ENCODE data around the gene WDR47.
"Not testable (repeated sequence)": the region's sequence is repeated elsewhere in the genome, so short reads cannot be mapped to it uniquely, and the experiment has no call there.

The WDR47 gene

DNA sequence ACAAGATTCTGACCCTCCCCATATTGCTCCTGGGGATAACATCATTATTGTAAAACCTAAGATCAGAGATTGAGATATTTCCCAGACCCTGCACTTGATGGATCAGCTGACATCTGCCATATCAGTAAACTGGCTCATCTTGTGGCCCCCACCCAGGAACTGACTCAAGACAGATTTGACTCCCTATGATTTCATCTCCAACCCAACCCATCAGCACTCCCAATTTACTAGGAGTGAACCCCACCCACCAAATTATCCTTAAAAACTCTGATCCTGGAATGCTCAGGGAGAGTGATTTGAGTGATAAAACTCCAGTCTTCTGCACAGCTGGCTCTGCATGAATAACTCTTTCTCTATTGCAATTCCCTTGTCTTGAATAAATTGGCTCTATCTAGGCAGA is 72.6 kb downstream of the WDR47 start:
- in situ Hi-C loops (cut with MboI; ENCODE audit: low sequenced_read_pairs), result no loop called here

DNA sequence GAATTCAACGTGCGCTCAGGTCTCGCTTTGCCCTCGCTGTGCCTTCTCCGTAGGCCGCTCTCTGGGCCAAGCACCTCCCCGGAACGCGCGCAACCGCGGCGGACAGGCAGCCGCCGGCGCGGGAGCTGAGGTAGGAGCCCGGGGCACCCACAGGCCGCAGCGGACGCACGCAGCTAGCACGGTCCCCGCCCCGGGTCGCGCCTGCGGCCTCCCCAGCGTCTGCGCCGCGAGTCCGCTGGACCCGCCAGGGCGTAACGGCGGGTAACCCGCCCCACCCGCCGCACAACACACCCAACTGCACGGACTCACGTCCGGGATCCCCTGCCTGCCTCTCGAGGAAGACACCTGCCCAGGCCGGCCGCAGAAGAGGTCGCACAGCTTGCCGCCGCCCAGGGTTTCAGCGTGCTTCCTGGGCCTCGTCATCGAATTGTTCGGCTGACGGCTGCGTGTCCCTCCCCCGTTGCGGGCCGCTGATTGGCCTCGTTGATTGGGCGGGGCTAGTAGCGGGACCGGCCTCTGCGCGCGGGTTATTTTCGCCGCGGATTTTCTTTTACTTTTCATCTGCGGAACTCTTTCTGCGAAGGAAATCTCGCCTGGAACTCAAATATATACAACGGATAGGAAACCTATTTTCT is 78.7 kb downstream of the WDR47 start, which contains the start of gene CLCC1:
TSS of gene CLCC1 (minus strand) at position 433 of the 635 bp plus-strand sequence. CDS start 13,047 bp downstream, outside the sequence.
- in situ Hi-C loops (cut with MboI; ENCODE audit: low sequenced_read_pairs), result no loop called here

DNA sequence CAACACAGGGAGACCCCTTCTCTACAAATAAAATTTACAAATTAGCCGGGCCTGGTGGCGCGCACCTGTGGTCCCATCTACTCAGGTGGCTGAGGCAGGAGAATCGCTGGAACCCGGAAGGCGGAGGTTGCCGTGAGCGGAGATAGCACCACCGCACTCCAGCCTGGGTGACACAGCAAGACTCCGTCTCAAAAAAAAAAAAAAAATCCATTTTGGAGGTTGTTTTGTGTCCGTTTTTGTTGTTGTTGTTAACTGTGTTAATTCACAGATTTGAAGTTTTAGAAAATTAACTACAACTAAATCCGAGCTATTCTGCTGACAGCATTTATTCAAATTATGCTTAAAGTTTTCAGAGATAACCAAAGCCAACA is 79.2 kb downstream of the WDR47 start:
- in situ Hi-C loops (cut with MboI; ENCODE audit: low sequenced_read_pairs), result no loop called here

DNA sequence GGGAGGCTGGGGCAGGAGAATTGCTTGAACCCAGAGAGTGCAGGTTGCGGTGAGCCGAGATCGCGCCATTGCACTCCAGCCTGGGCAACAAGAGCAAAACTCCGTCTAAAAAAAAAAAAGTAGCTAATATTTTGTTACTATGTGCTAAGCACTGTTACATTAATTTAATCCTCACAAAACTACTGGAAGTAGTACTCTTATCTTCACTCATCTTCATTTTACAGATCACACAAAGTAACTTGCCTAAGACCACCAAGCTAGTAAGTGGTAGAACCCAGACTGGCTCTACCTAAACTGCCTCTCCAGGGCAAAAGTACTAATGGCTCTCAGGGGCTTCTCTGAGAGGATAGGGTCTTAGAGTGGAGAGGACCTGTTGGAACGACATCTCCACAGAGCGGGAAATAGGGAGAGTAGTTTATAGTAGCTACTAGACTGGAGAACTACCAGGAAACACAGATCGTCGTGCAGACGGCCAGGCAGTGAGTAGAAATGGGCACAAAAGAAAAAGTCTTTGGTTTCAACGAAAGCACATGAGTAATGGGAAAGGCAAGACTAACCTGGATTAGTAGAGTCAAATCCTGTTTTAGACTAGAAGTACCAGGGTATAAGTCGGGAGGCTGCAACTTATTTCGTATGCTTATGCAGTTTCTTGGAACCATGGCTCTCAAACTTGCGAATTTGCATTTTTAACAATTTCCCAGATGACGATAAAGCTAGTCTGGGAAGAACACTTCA is 80.0 kb downstream of the WDR47 start:
- in situ Hi-C loops (cut with MboI; ENCODE audit: low sequenced_read_pairs), result no loop called here

DNA sequence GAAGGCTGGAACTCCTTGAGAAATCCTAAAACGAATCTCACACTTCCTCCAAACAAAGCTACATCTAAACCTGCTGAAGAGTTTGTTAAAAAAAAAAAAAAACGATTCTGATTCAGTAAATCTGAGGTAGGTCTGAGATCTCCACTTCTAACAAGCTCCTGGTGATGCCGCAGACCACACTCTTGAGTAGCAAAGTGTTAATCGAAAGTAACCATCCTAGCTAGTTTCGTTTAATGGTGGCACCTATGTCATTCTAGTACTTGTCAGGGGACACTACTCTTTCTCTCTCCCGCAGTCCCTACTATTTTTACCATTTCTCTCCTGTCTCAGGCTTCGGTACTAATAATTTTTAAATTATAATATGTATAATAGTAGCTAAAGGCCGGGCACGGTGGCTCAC is 80.7 kb downstream of the WDR47 start:
- in situ Hi-C loops (cut with MboI; ENCODE audit: low sequenced_read_pairs), result no loop called here

DNA sequence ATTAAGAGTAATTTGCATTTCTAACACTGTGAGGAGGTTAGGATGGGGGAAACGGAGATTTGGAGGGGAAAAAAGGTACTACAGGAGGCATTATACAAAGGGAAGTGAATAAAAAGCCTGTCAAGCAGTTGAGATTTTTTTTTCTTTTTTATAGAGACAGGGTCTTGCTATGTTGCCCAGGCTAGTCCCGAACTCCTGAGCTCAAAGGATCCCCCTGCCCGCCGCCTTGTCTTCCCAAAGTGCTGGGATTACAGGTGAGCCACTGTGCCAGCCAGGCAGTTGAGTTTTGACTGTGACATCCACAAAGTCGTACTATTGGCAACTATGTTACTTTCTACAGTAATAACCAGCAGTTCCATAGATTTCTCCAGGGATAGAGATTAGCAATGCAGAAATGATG is 81.2 kb downstream of the WDR47 start:
- in situ Hi-C loops (cut with MboI; ENCODE audit: low sequenced_read_pairs), result no loop called here

DNA sequence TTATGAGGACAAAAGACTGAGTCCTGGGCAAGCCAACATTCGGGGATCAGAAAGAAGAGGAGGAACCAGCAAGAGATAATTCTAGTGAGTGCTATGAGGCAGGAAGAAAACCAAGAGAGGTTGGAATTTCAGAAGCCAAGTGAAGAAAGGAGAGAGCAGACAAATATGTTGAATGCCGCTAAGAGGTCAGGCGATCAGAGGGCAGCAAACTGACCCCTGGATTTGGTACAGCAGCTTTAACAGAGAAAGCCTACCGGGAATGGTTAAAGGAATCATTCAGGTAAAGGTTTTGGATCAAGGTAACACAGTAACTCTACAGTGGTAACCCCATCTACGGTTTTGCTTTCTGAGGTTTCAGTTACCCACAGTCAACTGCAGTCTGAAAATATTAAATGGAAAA is 84.0 kb downstream of the WDR47 start:
- in situ Hi-C loops (cut with MboI; ENCODE audit: low sequenced_read_pairs), result no loop called here

DNA sequence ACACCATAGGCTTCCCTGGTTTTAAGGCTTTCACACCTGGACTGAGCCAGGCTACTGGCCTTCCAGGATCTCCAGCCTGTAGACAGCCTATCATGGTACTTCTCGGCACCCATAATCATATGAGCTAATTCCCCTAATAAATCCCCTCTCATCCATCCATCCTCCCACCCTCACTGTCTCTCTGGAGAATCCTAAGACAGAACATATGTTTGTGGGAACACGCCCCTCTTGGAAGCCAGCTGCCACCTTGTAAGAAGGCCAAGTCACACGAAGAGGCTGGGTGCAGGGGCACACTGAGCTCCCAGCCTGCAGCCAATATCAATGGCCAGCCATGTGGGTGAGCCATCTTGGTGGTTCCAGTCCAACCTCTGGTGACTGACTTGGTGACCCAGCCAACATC is 86.0 kb downstream of the WDR47 start:
- in situ Hi-C loops (cut with MboI; ENCODE audit: low sequenced_read_pairs), result no loop called here

DNA sequence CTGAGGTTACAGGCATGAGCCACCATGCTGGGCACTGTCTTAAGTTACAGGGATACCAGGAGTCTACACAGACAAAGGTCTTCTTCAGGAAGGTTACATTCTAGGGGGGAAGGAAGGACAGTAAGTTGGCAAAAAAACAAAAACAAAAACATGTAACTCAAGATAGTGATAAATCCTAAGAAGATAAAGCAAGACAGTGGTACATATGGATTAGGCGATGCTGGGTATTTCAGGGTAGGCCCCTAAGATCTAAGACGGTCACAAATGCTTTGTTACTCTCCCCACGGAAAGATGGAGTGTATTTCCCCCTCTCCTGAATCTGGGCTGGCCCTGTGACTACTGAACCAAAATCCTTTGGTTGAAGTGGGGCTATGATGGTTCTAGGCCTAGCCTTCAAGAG is 86.8 kb downstream of the WDR47 start:
- in situ Hi-C loops (cut with MboI; ENCODE audit: low sequenced_read_pairs), result no loop called here

DNA sequence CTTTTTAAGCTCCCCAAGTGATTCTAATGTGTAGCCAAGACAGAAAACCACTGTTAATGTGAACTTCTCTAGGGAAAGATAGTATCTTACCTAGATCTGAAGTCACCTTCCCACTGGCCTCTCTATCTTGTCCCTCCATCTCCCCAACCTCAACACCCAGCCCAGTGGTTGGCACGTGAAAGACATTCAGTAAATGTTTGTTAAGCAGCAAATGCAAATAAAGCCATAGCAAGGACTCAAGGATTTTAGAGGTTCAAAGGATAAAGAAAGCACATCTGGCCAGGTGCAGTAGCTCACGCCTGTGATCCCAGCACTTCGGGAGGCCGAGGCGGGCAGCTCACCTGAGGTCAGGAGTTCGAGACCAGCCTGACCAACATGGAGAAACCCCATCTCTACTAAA is 88.5 kb downstream of the WDR47 start:
- in situ Hi-C loops (cut with MboI; ENCODE audit: low sequenced_read_pairs), result no loop called here

DNA sequence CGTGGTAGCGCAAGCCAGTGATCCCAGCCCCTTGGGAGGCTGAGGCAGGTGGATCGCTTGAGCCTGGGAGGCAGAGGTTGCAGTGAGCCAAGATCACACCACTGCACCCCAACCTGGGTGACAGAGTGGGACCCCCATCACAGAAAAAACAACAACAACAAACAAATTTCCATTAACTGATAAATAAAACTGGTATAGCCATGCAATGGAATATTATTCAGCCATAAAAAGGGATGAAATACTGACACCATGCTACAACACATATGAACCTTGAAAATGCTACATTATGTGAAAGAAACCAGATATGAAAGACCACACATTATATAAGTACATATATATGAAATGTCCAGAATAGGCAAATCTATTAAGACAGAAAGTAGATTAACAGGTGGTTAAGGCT is 90.7 kb downstream of the WDR47 start:
- in situ Hi-C loops (cut with MboI; ENCODE audit: low sequenced_read_pairs), result no loop called here

DNA sequence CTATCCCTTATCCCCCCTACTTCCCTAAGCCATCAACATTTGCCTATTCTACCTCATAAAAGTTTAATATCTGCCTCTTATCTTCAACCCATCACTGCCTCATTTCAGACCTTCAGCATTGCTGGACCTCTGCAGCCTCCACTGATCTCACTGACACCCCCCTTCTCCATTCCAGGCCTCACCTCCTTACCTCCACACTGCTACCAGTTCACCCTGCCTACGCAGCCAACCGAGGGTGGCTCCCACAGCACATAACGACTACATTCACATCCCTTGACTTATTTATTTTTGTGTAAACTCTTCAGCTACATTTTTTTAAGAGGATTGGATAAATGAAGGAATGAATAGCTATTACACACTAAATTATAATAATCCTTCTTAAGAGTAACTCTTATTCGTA is 92.9 kb downstream of the WDR47 start:
- in situ Hi-C loops (cut with MboI; ENCODE audit: low sequenced_read_pairs), result no loop called here

DNA sequence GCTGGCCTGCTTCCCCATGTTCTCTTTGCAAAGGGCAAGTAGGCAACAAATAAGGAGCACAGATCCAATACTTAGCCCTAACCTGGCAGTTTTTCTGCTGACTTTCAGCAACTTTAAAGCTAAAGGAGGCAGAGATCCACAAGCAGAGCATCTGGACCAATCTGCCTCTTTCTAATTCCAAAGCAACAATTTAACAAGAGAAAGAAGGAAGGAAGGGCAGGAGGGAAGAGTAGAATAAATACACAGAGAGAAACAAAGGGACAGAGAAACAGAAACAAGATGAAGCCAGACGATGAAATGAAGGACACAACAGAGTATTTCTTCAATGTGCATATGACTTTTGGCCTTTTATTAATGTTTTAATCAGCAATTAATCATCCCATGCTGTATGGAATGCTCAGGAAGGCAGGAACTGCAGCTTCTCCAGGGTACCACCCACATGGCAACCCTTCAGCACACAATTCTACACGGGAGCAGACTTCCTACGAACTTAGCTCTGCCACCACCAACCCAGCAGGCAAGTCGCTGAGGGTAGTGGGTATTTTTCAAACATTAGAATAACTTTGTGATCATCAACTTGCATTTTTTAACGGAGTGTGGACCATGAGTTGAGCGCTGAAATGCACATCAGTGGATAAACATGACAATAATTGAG is 93.9 kb downstream of the WDR47 start:
- in situ Hi-C loops (cut with MboI; ENCODE audit: low sequenced_read_pairs), result no loop called here

DNA sequence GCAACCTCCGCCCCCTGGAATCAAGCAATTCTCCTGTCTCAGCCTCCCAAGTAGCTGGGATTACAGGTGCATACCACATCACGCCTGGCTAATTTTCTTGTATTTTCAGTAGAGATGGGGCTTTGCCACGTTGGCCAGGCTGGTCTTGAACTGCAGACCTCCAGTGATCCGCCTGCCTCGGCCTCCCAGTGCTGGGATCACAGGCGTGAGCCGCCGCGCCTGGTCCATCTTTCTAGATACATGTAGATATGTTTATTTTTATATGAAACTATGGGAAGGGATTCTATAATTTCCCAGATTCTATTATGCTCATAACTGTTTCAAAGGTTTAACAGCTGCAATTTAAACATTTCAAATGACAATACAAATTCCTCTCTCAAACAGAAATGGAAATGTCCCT is 105.7 kb downstream of the WDR47 start:
- in situ Hi-C loops (cut with MboI; ENCODE audit: low sequenced_read_pairs), result no loop called here

DNA sequence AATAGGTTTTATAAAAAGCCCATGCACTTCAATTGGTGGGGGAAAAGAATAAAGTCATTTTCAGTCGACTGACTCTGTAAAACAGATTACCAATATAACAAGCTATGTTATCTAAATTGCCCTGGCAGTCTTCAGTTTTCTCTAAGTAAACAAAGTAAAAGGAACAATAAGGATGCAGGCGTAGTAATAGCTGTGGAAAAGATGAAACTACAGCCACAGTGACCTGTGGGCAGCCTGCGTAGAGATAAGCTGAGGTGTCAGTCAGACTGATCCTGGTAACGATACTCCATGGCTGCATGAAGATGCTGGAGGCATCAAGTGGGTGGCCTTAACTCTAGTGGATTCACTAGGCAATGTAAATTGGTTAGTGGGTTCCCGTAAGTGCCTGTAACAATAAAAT is 108.0 kb downstream of the WDR47 start:
- in situ Hi-C loops (cut with MboI; ENCODE audit: low sequenced_read_pairs), result no loop called here

DNA sequence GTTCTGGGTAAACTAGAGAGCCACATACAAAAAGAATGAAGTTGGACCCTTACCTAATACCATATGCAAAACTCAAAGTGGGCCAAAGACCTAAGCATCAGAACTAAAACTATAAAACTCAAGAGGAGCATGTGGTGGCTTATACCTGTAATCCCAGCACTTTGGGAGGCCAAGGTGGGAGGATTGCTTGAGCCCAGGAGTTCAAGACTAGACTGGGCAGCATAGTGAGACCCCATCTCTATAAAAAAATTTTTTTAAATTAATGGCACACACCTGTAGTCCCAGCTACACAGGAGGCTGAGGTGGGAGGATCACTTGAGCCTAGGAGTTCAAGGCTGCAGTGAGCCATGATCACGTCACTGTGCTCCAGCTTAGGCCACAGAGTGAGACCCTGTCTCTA is 114.3 kb downstream of the WDR47 start:
- in situ Hi-C loops (cut with MboI; ENCODE audit: low sequenced_read_pairs), result not testable (repeated sequence)

DNA sequence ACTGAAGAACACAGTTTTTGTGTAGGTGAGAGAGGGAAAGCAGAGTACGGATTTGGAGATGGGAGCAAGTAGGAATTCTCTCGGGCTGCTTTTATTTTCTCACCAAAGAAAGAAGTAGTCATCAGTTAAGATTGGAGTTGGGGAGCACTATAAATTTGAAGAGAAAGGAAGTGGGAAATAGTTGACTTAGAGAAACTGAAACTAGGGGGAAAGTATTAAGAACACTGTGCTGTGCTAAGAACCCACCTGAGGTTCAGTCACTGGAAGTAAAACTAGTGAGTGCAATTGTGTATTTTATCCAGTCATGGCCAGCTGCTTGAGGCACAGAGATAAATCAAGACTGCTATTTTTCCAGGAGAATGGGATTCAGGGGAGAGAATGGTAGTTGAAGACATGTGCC is 116.0 kb downstream of the WDR47 start:
- in situ Hi-C loops (cut with MboI; ENCODE audit: low sequenced_read_pairs), result no loop called here

All from HL-60/S4 (cell line).